ENCODE results near the gene LYL1.

GRCh38 chr19:13101590-13102415, 855 bp downstream of the LYL1 start:
- TF ChIP-seq CTCF (IDR thresholded peaks at IDR 0.05), result no peak
- TF ChIP-seq POLR2A (IDR thresholded peaks at IDR 0.05), result no peak
